OCI-LY3 (cell line): ENCODE measurements around the gene DUSP9.

Experiments used
- CTCF ChIP-seq: fragments of 200-600, 300-600 bp; sonication (generic); IDR thresholded peaks from 2 replicates; pipeline ENCODE4 v1.5.1; 2014; ENCODE audit warnings: antibody characterized with exemption, low read length, low read depth
- EZH2phosphoT487 ChIP-seq: fragments of 200-600 bp; shearing (Covaris generic); IDR thresholded peaks from 2 replicates; pipeline ENCODE4 v1.6.1; 2018; ENCODE audit warnings: antibody characterized with exemption, mixed run types, low read depth

GRCh38 chrX:153642655-153643430 is 4.2 kb upstream of the DUSP9 start:
- TF ChIP-seq CTCF = no peak
- no peak for TF ChIP-seq EZH2phosphoT487
